Measurements from ENCODE around the gene EEF1E1. TPM values are rescaled to one million over a fixed set of nuclear protein-coding genes. Genes with fewer than 3 reads are reported as not detected.

The EEF1E1 gene
- total and polyA plus RNA-seq, 9 of the 15 experiments (the other 6 are each of a cell fraction or from before 2014, with no cell fraction given) = 135 to 1,355 (median 327) TPM

GRCh38 chr6:8084586-8084985, 17.8 kb downstream of the EEF1E1 start:
- 68% methylated on average over 4 of the region's 4 CpGs for WGBS (ENCODE audit: insufficient coverage, low coverage, missing lambda C conversion rate)
- no peak overlapping the region for H3K4me3 ChIP-seq
- TF ChIP-seq, protein P1, sequence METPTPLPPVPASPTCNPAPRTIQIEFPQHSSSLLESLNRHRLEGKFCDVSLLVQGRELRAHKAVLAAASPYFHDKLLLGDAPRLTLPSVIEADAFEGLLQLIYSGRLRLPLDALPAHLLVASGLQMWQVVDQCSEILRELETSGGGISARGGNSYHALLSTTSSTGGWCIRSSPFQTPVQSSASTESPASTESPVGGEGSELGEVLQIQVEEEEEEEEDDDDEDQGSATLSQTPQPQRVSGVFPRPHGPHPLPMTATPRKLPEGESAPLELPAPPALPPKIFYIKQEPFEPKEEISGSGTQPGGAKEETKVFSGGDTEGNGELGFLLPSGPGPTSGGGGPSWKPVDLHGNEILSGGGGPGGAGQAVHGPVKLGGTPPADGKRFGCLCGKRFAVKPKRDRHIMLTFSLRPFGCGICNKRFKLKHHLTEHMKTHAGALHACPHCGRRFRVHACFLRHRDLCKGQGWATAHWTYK (CRISPR knock-in tag; IDR thresholded peaks at IDR 0.05) = no peak
- TF ChIP-seq PCBP1 (IDR thresholded peaks at IDR 0.05; ENCODE audit: low read depth, low read length, poor library complexity, severe bottlenecking) (no peak), FOXK1 (CRISPR knock-in tag; IDR thresholded peaks at IDR 0.05; ENCODE audit: borderline replicate concordance) (no peak), ZNF561 (CRISPR knock-in tag; conservative IDR thresholded peaks at IDR 0.05) (no peak), TEAD4 (IDR thresholded peaks at IDR 0.05; ENCODE audit: low read length) (no peak), TEAD4 (CRISPR knock-in tag; IDR thresholded peaks at IDR 0.05; ENCODE audit: borderline replicate concordance) (no peak), CTCF (IDR thresholded peaks at IDR 0.05 in 2 of 3, conservative IDR thresholded peaks at IDR 0.05 in 1 of 3; ENCODE audit: insufficient read depth in 2 of 3, low read depth in 1 of 3, low read length in 3 of 3) (no peak), SETDB1 (IDR thresholded peaks at IDR 0.05; ENCODE audit: low read length) (no peak), ZNF12 (CRISPR knock-in tag; IDR thresholded peaks at IDR 0.05) (no peak), JUND (IDR thresholded peaks at IDR 0.05; ENCODE audit: borderline replicate concordance, low read depth, low read length) (no peak), JUND (tag; IDR thresholded peaks at IDR 0.05; ENCODE audit: borderline replicate concordance, low read depth, low read length) (no peak), PHF20 (IDR thresholded peaks at IDR 0.05; ENCODE audit: partially characterized antibody) (no peak), HDAC3 (IDR thresholded peaks at IDR 0.05; ENCODE audit: borderline replicate concordance, partially characterized antibody) (no peak)
- TF ChIP-seq, protein P2, sequence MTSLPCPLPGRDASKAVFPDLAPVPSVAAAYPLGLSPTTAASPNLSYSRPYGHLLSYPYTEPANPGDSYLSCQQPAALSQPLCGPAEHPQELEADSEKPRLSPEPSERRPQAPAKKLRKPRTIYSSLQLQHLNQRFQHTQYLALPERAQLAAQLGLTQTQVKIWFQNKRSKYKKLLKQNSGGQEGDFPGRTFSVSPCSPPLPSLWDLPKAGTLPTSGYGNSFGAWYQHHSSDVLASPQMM (CRISPR knock-in tag; IDR thresholded peaks at IDR 0.05) = no peak
- TF ChIP-seq, protein P3, sequence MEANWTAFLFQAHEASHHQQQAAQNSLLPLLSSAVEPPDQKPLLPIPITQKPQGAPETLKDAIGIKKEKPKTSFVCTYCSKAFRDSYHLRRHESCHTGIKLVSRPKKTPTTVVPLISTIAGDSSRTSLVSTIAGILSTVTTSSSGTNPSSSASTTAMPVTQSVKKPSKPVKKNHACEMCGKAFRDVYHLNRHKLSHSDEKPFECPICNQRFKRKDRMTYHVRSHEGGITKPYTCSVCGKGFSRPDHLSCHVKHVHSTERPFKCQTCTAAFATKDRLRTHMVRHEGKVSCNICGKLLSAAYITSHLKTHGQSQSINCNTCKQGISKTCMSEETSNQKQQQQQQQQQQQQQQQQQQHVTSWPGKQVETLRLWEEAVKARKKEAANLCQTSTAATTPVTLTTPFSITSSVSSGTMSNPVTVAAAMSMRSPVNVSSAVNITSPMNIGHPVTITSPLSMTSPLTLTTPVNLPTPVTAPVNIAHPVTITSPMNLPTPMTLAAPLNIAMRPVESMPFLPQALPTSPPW (CRISPR knock-in tag; IDR thresholded peaks at IDR 0.05) = no peak

More at GRCh38 chr6:8084586-8084985, 17.8 kb downstream of the EEF1E1 start:
- DNase-seq (ENCODE audit: extremely low read depth in 1 of 4, low spot score in 3 of 4) (no peak), FAIRE-seq (no peak), ATAC-seq (peak; percentile 29; the same call in 2 of the 3 replicates)
- no peaks in the 10 kb centered on the region for H3K27me3 ChIP-seq (ENCODE audit: control insufficient read depth in 2 of 2, insufficient read depth in 2 of 2, low read length in 2 of 2)
- no peaks in the 10 kb centered on the region for H3K9me1 ChIP-seq (ENCODE audit: control insufficient read depth, insufficient read depth, low read length)
- peak overlapping the region in 1 of 2 experiments; percentile 6; a peak in 1 of 4 replicates for H3K9ac ChIP-seq (ENCODE audit: insufficient read depth in 1 of 2, low read depth in 2 of 2, low read length in 2 of 2)
- H3K79me2 ChIP-seq (ENCODE audit: control insufficient read depth, insufficient read depth, low read length) = peaks cover 71% of the 10 kb centered on the region
- H3K4me2 ChIP-seq (ENCODE audit: insufficient read depth, low read length) = no peak overlapping the region
- peak overlapping the region; percentile 47; the same call in 2 of the 3 replicates for H3K27ac ChIP-seq (ENCODE audit: extremely low read depth, low read depth, low read length)
- peaks cover 3% of the 10 kb centered on the region; the same call in 1 of the 2 replicates for H4K20me1 ChIP-seq (replicated peaks; ENCODE audit: control insufficient read depth, insufficient read depth, low read length)
- CTCF ChIA-PET (ENCODE audit: low intra/inter-chr PET ratio) = no interaction called here
- intact Hi-C loops (cut with micrococcal nuclease) = no loop called here
- POLR2A ChIA-PET = interaction anchor here (0.6 to 2.8 kb wide), 8 partner anchors 13 to 260 kb away, joined by 3 to 11 read pairs (median 4); partner anchors contain the start of genes BLOC1S5 and EEF1E1
- in situ Hi-C loops (cut with MboI) = no loop called here
- no peaks in the 10 kb centered on the region for H3K9me3 ChIP-seq (replicated peaks; ENCODE audit: control insufficient read depth, insufficient read depth, low read depth, low read length)
- H3K36me3 ChIP-seq (ENCODE audit: control insufficient read depth, insufficient read depth, low read length) = peaks cover 92% of the 10 kb centered on the region
- no peak overlapping the region for H2AFZ ChIP-seq (ENCODE audit: low read depth, low read length)
- H3K4me1 ChIP-seq (replicated peaks in 1 of 2; ENCODE audit: control insufficient read depth in 2 of 2, insufficient read depth in 2 of 2, low read length in 2 of 2) = peaks cover 0 to 23% of the 10 kb centered on the region in 2 experiments; a peak in 4 of 5 replicates
- BruUV-seq (replicated peaks) = no TSS peak
